GM23338 (cell line): ENCODE measurements around the gene SNRNP25. TPM values are rescaled to one million over a fixed set of nuclear protein-coding genes. Genes with fewer than 3 reads are reported as not detected.
A peak's percentile ranks its signal among the peaks of the same experiment; 100 is the strongest.

Source experiments
- ATAC-seq: fragments of 200-7000 bp; cut with Tn5 transposase; 3 replicates; pipeline ENCODE4 v1.9.1; 2020
- DNase-seq: peaks from one replicate; pipeline ENCODE4 v3.0.0-alpha.2; 2015; ENCODE audit warnings: low spot score
- H2AFZ ChIP-seq: fragments of 200-600 bp; sonication (generic); 2 replicates; pipeline ENCODE4 v1.8.0; 2016; ENCODE audit warnings: antibody characterized with exemption, mild to moderate bottlenecking, moderate library complexity
- H3F3A ChIP-seq: fragments of 200-600 bp; sonication (generic); replicated peaks from 2 replicates; pipeline ENCODE4 v1.8.0; 2017; ENCODE audit warnings: antibody characterized with exemption, mixed run types, low read depth
- H3K27ac ChIP-seq: fragments of 200-600 bp; sonication (generic); 2 replicates; pipeline ENCODE4 v1.6.1; 2016; ENCODE audit warnings: low read depth
- H3K27me3 ChIP-seq: fragments of 200-600 bp; sonication (generic); 2 replicates; pipeline ENCODE4 v1.8.0; 2016; ENCODE audit warnings: mild to moderate bottlenecking, mixed run types, moderate library complexity; ENCODE audit not compliant: insufficient read depth
- H3K36me3 ChIP-seq: fragments of 200-600 bp; sonication (generic); 2 replicates; pipeline ENCODE4 v1.8.0; 2016; ENCODE audit warnings: mild to moderate bottlenecking; ENCODE audit not compliant: insufficient read depth
- H3K4me1 ChIP-seq: fragments of 200-600 bp; sonication (generic); 2 replicates; pipeline ENCODE4 v1.8.0; 2016; ENCODE audit warnings: mild to moderate bottlenecking, moderate library complexity; ENCODE audit not compliant: insufficient read depth
- H3K4me2 ChIP-seq: fragments of 200-600 bp; sonication (generic); 2 replicates; pipeline ENCODE4 v1.7.1; 2017; ENCODE audit warnings: mixed run types
- H3K4me3 ChIP-seq: fragments of 200-600 bp; sonication (generic); 2 replicates; pipeline ENCODE4 v1.6.1; 2016; ENCODE audit warnings: mixed run types
- H3K79me2 ChIP-seq: fragments of 200-600 bp; sonication (generic); replicated peaks from 2 replicates; pipeline ENCODE4 v1.8.0; 2017; ENCODE audit warnings: mild to moderate bottlenecking; ENCODE audit not compliant: insufficient read depth
- H3K9me2 ChIP-seq: fragments of 200-600 bp; sonication (generic); 2 replicates; pipeline ENCODE4 v1.8.0; 2017; ENCODE audit not compliant: insufficient read depth
- H4K20me1 ChIP-seq: fragments of 200-600 bp; sonication (generic); replicated peaks from 2 replicates; pipeline ENCODE4 v1.8.0; 2017; ENCODE audit warnings: mild to moderate bottlenecking; ENCODE audit not compliant: insufficient read depth
- H3K27ac Mint-ChIP-seq: 2 replicates; pipeline ENCODE4 v1.8.0; 2020; ENCODE audit warnings: inconsistent platforms, mild to moderate bottlenecking, moderate library complexity, mixed read lengths
- H3K27me3 Mint-ChIP-seq: 3 replicates; pipeline ENCODE4 v1.8.0; 2022; ENCODE audit warnings: low read depth, mild to moderate bottlenecking, moderate library complexity, mixed read lengths, inconsistent platforms; ENCODE audit not compliant: insufficient read depth, poor library complexity
- H3K36me3 Mint-ChIP-seq: 3 replicates; pipeline ENCODE4 v1.8.0; 2021; ENCODE audit warnings: low read depth, mild to moderate bottlenecking, inconsistent platforms, moderate library complexity, mixed read lengths
- H3K4me1 Mint-ChIP-seq: 3 replicates; pipeline ENCODE4 v1.8.0; 2020; ENCODE audit warnings: mild to moderate bottlenecking, inconsistent platforms, mixed read lengths
- H3K4me3 Mint-ChIP-seq: 3 replicates; pipeline ENCODE4 v1.8.0; 2021; ENCODE audit warnings: moderate library complexity, mild to moderate bottlenecking, inconsistent platforms, mixed read lengths
- H3K9me3 Mint-ChIP-seq: 3 replicates; pipeline ENCODE4 v1.8.0; 2020; ENCODE audit warnings: moderate library complexity, mild to moderate bottlenecking, inconsistent platforms, mixed read lengths
- ETS1 ChIP-seq: IDR thresholded peaks from 2 replicates; pipeline ENCODE4 v1.6.1; 2016; ENCODE audit warnings: antibody characterized with exemption
- NANOG ChIP-seq: IDR thresholded peaks from 2 replicates; pipeline ENCODE4 v1.6.1; 2016; ENCODE audit warnings: antibody characterized with exemption, borderline replicate concordance
- POLR2AphosphoS5 ChIP-seq: IDR thresholded peaks from 2 replicates; pipeline ENCODE4 v1.6.1; 2016; ENCODE audit warnings: antibody characterized with exemption, low read depth
- STAT1 ChIP-seq: IDR thresholded peaks from one replicate; pipeline ENCODE4 v1.6.1; 2016; ENCODE audit warnings: antibody characterized with exemption; ENCODE audit not compliant: unreplicated experiment
- ZNF114 ChIP-seq: fragments of 250-450 bp; sonication (Bioruptor Pico); IDR thresholded peaks from 2 replicates; pipeline ENCODE4 v1.5.0; 2020; ENCODE audit warnings: mild to moderate bottlenecking, moderate library complexity
- ZNF331 ChIP-seq: fragments of 250-450 bp; sonication (Bioruptor Pico); IDR thresholded peaks from 2 replicates; pipeline ENCODE4 v1.5.0; 2020; ENCODE audit warnings: low read depth, mild to moderate bottlenecking, moderate library complexity
- ZNF462 ChIP-seq: fragments of 250-450 bp; sonication (Bioruptor Pico); IDR thresholded peaks from 2 replicates; pipeline ENCODE4 v1.5.0; 2020; ENCODE audit warnings: mild to moderate bottlenecking, moderate library complexity
- polyA plus RNA-seq: library from polyadenylated mRNA; unstranded; fragments of >200 nt; fragmentation: Nextera tagmentation; extraction: Ambion mirVana; gene quantifications from 2 replicates; pipeline ENCODE4 v1.2.1, GENCODE V29; 2016
- total RNA-seq: library from RNA; depleted of rRNA; stranded (reverse); fragments of >200 nt; shearing (Covaris generic); gene quantifications from 2 replicates; pipeline ENCODE4 v1.2.3, GENCODE V29; 2014

Gene SNRNP25
- total and polyA plus RNA-seq, 2 experiments from 2014 or later: 34.4 to 79.5 TPM

GRCh38 chr16:74051-74746, 20.6 kb downstream of the SNRNP25 start (continued):
- TF ChIP-seq NANOG (no peak), POLR2AphosphoS5 (no peak), ZNF114 (no peak), ZNF462 (no peak)

GRCh38 chr16:74747-75334, 21.2 kb downstream of the SNRNP25 start:
- peaks cover 50% of the 10 kb centered on the region for H3K4me1 ChIP-seq
- no peak overlapping the region for H2AFZ ChIP-seq
- no peaks in the 10 kb centered on the region for H3K9me3 Mint-ChIP-seq
- peaks cover 50% of the 10 kb centered on the region for H3K4me1 Mint-ChIP-seq
- H3K9me2 ChIP-seq: no peaks in the 10 kb centered on the region
- H3K79me2 ChIP-seq: no peaks in the 10 kb centered on the region; the same call in 1 of the 2 replicates
- H3K36me3 Mint-ChIP-seq: no peaks in the 10 kb centered on the region
- H3K27ac Mint-ChIP-seq: peak overlapping the region; percentile 58; the same call in 1 of the 2 replicates
- no peaks in the 10 kb centered on the region for H3K36me3 ChIP-seq
- no peak overlapping the region for H3K4me2 ChIP-seq
- ATAC-seq: no peak
- H3K4me3 ChIP-seq: no peak overlapping the region
- peaks cover 28% of the 10 kb centered on the region for H3K27me3 Mint-ChIP-seq
- no peak overlapping the region; the same call in 2 of the 3 replicates for H3K4me3 Mint-ChIP-seq
- DNase-seq: no peak
- H3F3A ChIP-seq: peaks cover 17% of the 10 kb centered on the region; the same call in 1 of the 2 replicates
- H3K27ac ChIP-seq: no peak overlapping the region; the same call in 1 of the 2 replicates
- no peaks in the 10 kb centered on the region for H3K27me3 ChIP-seq
- H4K20me1 ChIP-seq: 0 out of 2 replicates have a peak, but pooled peaks cover 5% of the 10 kb centered on the region
- no peak for TF ChIP-seq ZNF331 (CRISPR knock-in tag)
- TF ChIP-seq ETS1: no peak
- TF ChIP-seq POLR2AphosphoS5: no peak
- TF ChIP-seq ZNF462: no peak
- TF ChIP-seq NANOG: no peak
- TF ChIP-seq STAT1: no peak
